Measurements from ENCODE around the gene SNTG2.

GRCh38 chr2:1088192-1088860 lies 137.7 kb downstream of the SNTG2 start:
- TF ChIP-seq CTCF (IDR thresholded peaks at IDR 0.05) (no peak), ZFX (IDR thresholded peaks at IDR 0.05; ENCODE audit: borderline replicate concordance) (no peak)

Data from 22Rv1 (cell line).